H1 (cell line): ENCODE measurements around the gene ACO1. TPM values are rescaled to one million over a fixed set of nuclear protein-coding genes. Genes with fewer than 3 reads are reported as not detected.

ENCODE experiments used
- CTCF ChIA-PET: fragments of 300-600 bp; sonication (Branson Sonifier 250); formaldehyde crosslinking; loops from one replicate; lab custom pipeline; 2021; ENCODE audit not compliant: partially characterized antibody; lab: Charles Lee
- POLR2A ChIA-PET: fragments of 300-600 bp; sonication (Branson Sonifier 250); formaldehyde crosslinking; loops from one replicate; lab custom pipeline; 2021; ENCODE audit warnings: inconsistent platforms; ENCODE audit not compliant: partially characterized antibody; lab: Charles Lee
- DNase-seq, 2 experiments: peaks; one replicate each; pipeline versions ENCODE4 v3.0.0 to v3.0.0-alpha.2; 2010 to 2022; ENCODE audit warnings: low spot score in 2 of 2, low read depth in 1 of 2, mixed read lengths in 1 of 2
- FAIRE-seq: peaks from 2 replicates; lab custom pipeline; 2011; peaks lifted over from hg19 to GRCh38; lab: Jason Lieb, UNC
- H2AFZ ChIP-seq: 2 replicates; pipeline ENCODE4 v1.8.1; 2012; ENCODE audit warnings: low read length, inconsistent platforms
- H2AK5ac ChIP-seq: 2 replicates; pipeline ENCODE4 v1.6.1; 2013; ENCODE audit warnings: low read depth, low read length
- H2BK120ac ChIP-seq: replicated peaks from 2 replicates; pipeline ENCODE3; 2013; ENCODE audit warnings: low read depth, low read length, inconsistent platforms
- H2BK12ac ChIP-seq: 2 replicates; pipeline ENCODE4 v1.6.1; 2013; ENCODE audit warnings: low read depth, low read length
- H2BK15ac ChIP-seq: 2 replicates; pipeline ENCODE4 v1.6.1; 2013; ENCODE audit warnings: low read length
- H2BK20ac ChIP-seq: 2 replicates; pipeline ENCODE4 v1.6.1; 2013; ENCODE audit warnings: low read length
- H2BK5ac ChIP-seq: 2 replicates; pipeline ENCODE4 v1.6.1; 2013; ENCODE audit warnings: low read depth, low read length
- H3K14ac ChIP-seq: 2 replicates; pipeline ENCODE4 v1.6.1; 2013; ENCODE audit warnings: inconsistent platforms; ENCODE audit not compliant: insufficient read length
- H3K18ac ChIP-seq: 2 replicates; pipeline ENCODE4 v1.6.1; 2013; ENCODE audit warnings: low read length; ENCODE audit errors: extremely low read depth
- H3K23ac ChIP-seq: 2 replicates; pipeline ENCODE4 v1.6.1; 2013; ENCODE audit warnings: inconsistent platforms; ENCODE audit not compliant: insufficient read length
- H3K23me2 ChIP-seq: 2 replicates; pipeline ENCODE4 v1.6.1; 2013; ENCODE audit warnings: low read depth, low read length
- H3K27ac ChIP-seq: 2 replicates; pipeline ENCODE4 v1.6.1; 2011; ENCODE audit warnings: low read depth, low read length, inconsistent platforms
- H3K27me3 ChIP-seq, 4 experiments: replicated peaks in 1 of 4; 1 replicate in 1 of 4; 2 replicates in 3 of 4; pipeline versions ENCODE4 v1.6.1 to v1.8.1; 2011 to 2013; ENCODE audit warnings: low read length in 3 of 4, mild to moderate bottlenecking in 3 of 4, inconsistent platforms in 2 of 4, mixed read lengths in 2 of 4, moderate library complexity in 1 of 4; ENCODE audit not compliant: control insufficient read depth in 3 of 4, insufficient read depth in 3 of 4; ENCODE audit errors: extremely low read depth in 1 of 4
- H3K36me3 ChIP-seq, 4 experiments: 2 replicates each; pipeline versions ENCODE4 v1.6.1 to v1.8.1; 2011 to 2013; ENCODE audit warnings: mild to moderate bottlenecking in 4 of 4, low read length in 3 of 4, moderate library complexity in 2 of 4, control low read depth in 1 of 4, inconsistent platforms in 1 of 4; ENCODE audit not compliant: insufficient read depth in 4 of 4, control insufficient read depth in 2 of 4
- H3K4ac ChIP-seq: replicated peaks from 2 replicates; pipeline ENCODE3; 2013; ENCODE audit warnings: low read length, low read depth, mixed read lengths, inconsistent platforms; ENCODE audit not compliant: insufficient read length
- H3K4me1 ChIP-seq, 4 experiments: replicated peaks in 1 of 4; 1 replicate in 1 of 4; 2 replicates in 3 of 4; pipeline versions ENCODE4 v1.6.1 to v1.8.1; 2011 to 2013; ENCODE audit warnings: low read length in 3 of 4, inconsistent platforms in 2 of 4, mixed read lengths in 1 of 4; ENCODE audit not compliant: insufficient read depth in 4 of 4, control insufficient read depth in 3 of 4
- H3K4me2 ChIP-seq, 2 experiments: 2 replicates each; pipeline versions ENCODE4 v1.6.1 to v1.8.1; 2011 to 2013; ENCODE audit warnings: low read depth in 2 of 2, low read length in 2 of 2, control low read depth in 1 of 2, inconsistent platforms in 1 of 2, mild to moderate bottlenecking in 1 of 2; ENCODE audit not compliant: insufficient read depth in 1 of 2
- H3K4me3 ChIP-seq, 4 experiments: fragments of 200-600, 300-600 bp in 1 of 4; sonication (generic), shearing (Covaris generic), sonication (Bioruptor Twin) in 1 of 4; 2 replicates each; pipeline versions ENCODE4 v1.5.1 to v1.8.1; 2011 to 2016; ENCODE audit warnings: low read length in 4 of 4, low read depth in 3 of 4, control low read depth in 2 of 4, inconsistent platforms in 2 of 4, mild to moderate bottlenecking in 2 of 4, mixed read lengths in 1 of 4, moderate library complexity in 1 of 4; ENCODE audit not compliant: insufficient read depth in 2 of 4; ENCODE audit errors: extremely low read depth in 1 of 4
- H3K56ac ChIP-seq: replicated peaks from 2 replicates; pipeline ENCODE3; 2013; ENCODE audit warnings: low read depth, mild to moderate bottlenecking, mixed read lengths, low read length, inconsistent platforms; ENCODE audit not compliant: insufficient read length
- H3K79me1 ChIP-seq: 2 replicates; pipeline ENCODE4 v1.6.1; 2013; ENCODE audit warnings: low read depth, low read length, control low read depth
- H3K79me2 ChIP-seq, 2 experiments: 2 replicates each; pipeline versions ENCODE4 v1.6.1 to v1.8.1; 2012 to 2013; ENCODE audit warnings: low read length in 2 of 2, mild to moderate bottlenecking in 2 of 2, inconsistent platforms in 1 of 2; ENCODE audit not compliant: insufficient read depth in 2 of 2, control insufficient read depth in 1 of 2
- H3K9ac ChIP-seq, 4 experiments: replicated peaks in 1 of 4; 1 replicate in 1 of 4; 2 replicates in 3 of 4; pipeline versions ENCODE4 v1.6.1 to v1.8.1; 2011 to 2013; ENCODE audit warnings: low read depth in 3 of 4, low read length in 3 of 4, control low read depth in 2 of 4, mild to moderate bottlenecking in 2 of 4, moderate library complexity in 2 of 4, inconsistent platforms in 1 of 4; ENCODE audit errors: extremely low read depth in 1 of 4
- H3K9me3 ChIP-seq, 2 experiments: 2 replicates each; pipeline versions ENCODE4 v1.6.1 to v1.8.1; 2012 to 2013; ENCODE audit warnings: mild to moderate bottlenecking in 2 of 2, moderate library complexity in 2 of 2, control low read depth in 1 of 2, inconsistent platforms in 1 of 2, low read depth in 1 of 2, low read length in 1 of 2, mixed read lengths in 1 of 2; ENCODE audit not compliant: insufficient read depth in 2 of 2
- H4K20me1 ChIP-seq, 2 experiments: replicated peaks in 1 of 2; 2 replicates each; pipeline versions ENCODE3 to v1.8.1; 2011 to 2013; ENCODE audit warnings: inconsistent platforms in 2 of 2, low read length in 2 of 2, mild to moderate bottlenecking in 1 of 2; ENCODE audit not compliant: insufficient read depth in 2 of 2, control insufficient read depth in 1 of 2
- H4K5ac ChIP-seq: 2 replicates; pipeline ENCODE4 v1.6.1; 2013; ENCODE audit warnings: low read length, low read depth, mixed read lengths, inconsistent platforms; ENCODE audit not compliant: insufficient read length
- H4K8ac ChIP-seq: 2 replicates; pipeline ENCODE4 v1.8.0; 2013; ENCODE audit warnings: mild to moderate bottlenecking, moderate library complexity, low read length, inconsistent platforms; ENCODE audit not compliant: insufficient read depth; ENCODE audit errors: extremely low read depth
- H4K91ac ChIP-seq: replicated peaks from 2 replicates; pipeline ENCODE3; 2013; ENCODE audit warnings: low read length, mixed read lengths, inconsistent platforms; ENCODE audit not compliant: insufficient read length
- HDAC2 ChIP-seq, 2 experiments: fragments of 300-600 bp in 1 of 2; sonication (generic) in 1 of 2; IDR thresholded peaks; 2 replicates each; pipeline ENCODE4 v1.6.1; 2011 to 2012; ENCODE audit warnings: low read depth in 2 of 2, low read length in 2 of 2, mild to moderate bottlenecking in 2 of 2, moderate library complexity in 2 of 2, borderline replicate concordance in 1 of 2, inconsistent platforms in 1 of 2
- WGBS, 2 experiments: shearing (Covaris generic) in 1 of 2; methylation state at CpG; one replicate each; pipeline versions ENCODE4 v1.1.6 to v1.1.7; 2013 to 2015; ENCODE audit warnings: low lambda C conversion rate in 2 of 2, mixed read lengths in 2 of 2, inconsistent platforms in 1 of 2, low coverage in 1 of 2, missing lambda C conversion rate in 1 of 2; ENCODE audit not compliant: insufficient replicate concordance in 2 of 2, insufficient coverage in 1 of 2, insufficient read length in 1 of 2; ENCODE audit errors: extremely low coverage in 1 of 2, missing lambda C conversion rate in 1 of 2; 5-methylcytosine and 5-hydroxymethylcytosine counted together
- polyA plus RNA-seq, 7 experiments: library from polyadenylated mRNA; depleted of rRNA in 3 of 7; stranded (reverse) in 5 of 7; unstranded in 2 of 7; fragments of >200 nt in 5 of 7; fragments of 200-250 nt in 2 of 7; gene quantifications; 1 replicate in 5 of 7; 2 replicates in 1 of 7; 4 replicates in 1 of 7; pipeline versions ENCODE4 v1.2.1 to v1.2.3, GENCODE V29; 2011 to 2013; ENCODE audit warnings: missing spikeins in 2 of 7, mixed read lengths in 2 of 7
- total RNA-seq: library from RNA; stranded (reverse); fragmentation: NEBNext Ultra II Directional; extraction: Animal tissue kit (Norgen Biotek cat#: 25700); gene quantifications from 2 replicates; pipeline ENCODE4 v1.2.1, GENCODE V29; 2021

Gene ACO1
- total and polyA plus RNA-seq, 2 of the 8 experiments (the other 6 are each of a cell fraction or from before 2014, with no cell fraction given), result 39.3 to 49.8 TPM

GRCh38 chr9:32360983-32361673, 23.3 kb upstream of the ACO1 start:
- no peak overlapping the region for H4K91ac ChIP-seq
- H3K79me1 ChIP-seq, result no peaks in the 10 kb centered on the region
- no peak overlapping the region for H2BK15ac ChIP-seq
- H3K4me3 ChIP-seq, result no peak overlapping the region
- no peak overlapping the region for H4K5ac ChIP-seq
- H2BK120ac ChIP-seq, result no peak overlapping the region
- no peak overlapping the region for H2AFZ ChIP-seq
- DNase-seq, result no peak
- no peaks in the 10 kb centered on the region for H3K9me3 ChIP-seq
- no peak overlapping the region for H2AK5ac ChIP-seq
- no peak for FAIRE-seq
- no peak overlapping the region for H3K14ac ChIP-seq
- WGBS, 2 experiments, result 92% methylated on average over 5 of the region's 5 CpGs; no CpG with 5 or more reads in 1 of the 2 experiments
- H3K79me2 ChIP-seq, result no peaks in the 10 kb centered on the region
- CTCF ChIA-PET, result no interaction called here
- no peak overlapping the region for H3K9ac ChIP-seq
- H3K56ac ChIP-seq, result no peak overlapping the region
- H3K4me1 ChIP-seq, result no peaks in the 10 kb centered on the region
- no peaks in the 10 kb centered on the region for H3K23me2 ChIP-seq
- no peak overlapping the region for H3K4me2 ChIP-seq
- no peaks in the 10 kb centered on the region for H4K20me1 ChIP-seq
- no peak overlapping the region for H3K4ac ChIP-seq
- no peaks in the 10 kb centered on the region for H3K36me3 ChIP-seq
- H2BK12ac ChIP-seq, result no peak overlapping the region
- POLR2A ChIA-PET, result no interaction called here
- H2BK5ac ChIP-seq, result no peak overlapping the region
- no peak for TF ChIP-seq HDAC2 (IDR thresholded peaks at IDR 0.05; ENCODE audit: borderline replicate concordance in 1 of 2, low read depth in 2 of 2, low read length in 2 of 2)
- no peaks in the 10 kb centered on the region for H3K27me3 ChIP-seq
- no peak overlapping the region for H3K18ac ChIP-seq
- no peak overlapping the region for H3K23ac ChIP-seq
- no peak overlapping the region for H2BK20ac ChIP-seq
- no peak overlapping the region for H4K8ac ChIP-seq
- H3K27ac ChIP-seq, result no peak overlapping the region
